Smooth muscle cell (in vitro differentiated cells): ENCODE measurements around the gene KRTAP4-9. TPM values are rescaled to one million over a fixed set of nuclear protein-coding genes. Genes with fewer than 3 reads are reported as not detected.

Experiments
- polyA plus RNA-seq: library from polyadenylated mRNA; unstranded; fragments of >200 nt; fragmentation: Nextera tagmentation; extraction: Ambion mirVana; gene quantifications from 2 replicates; pipeline ENCODE4 v1.2.1, GENCODE V29; 2016
- total RNA-seq: library from RNA; depleted of rRNA; stranded (reverse); fragments of >200 nt; gene quantifications from 2 replicates; pipeline ENCODE4 v1.2.3, GENCODE V29; 2014

KRTAP4-9 gene
- total and polyA plus RNA-seq, 2 experiments from 2014 or later, result not detected

Other genes with a start within 250 kb of the KRTAP4-9 start
Only the 30 nearest of the 39 such genes appear.
- not detected in 2 replicates for gene KRT39, start 138.4 kb upstream of the KRTAP4-9 start, total RNA-seq
- gene KRT39, start 138.4 kb upstream of the KRTAP4-9 start, polyA plus RNA-seq, result not detected in 2 replicates
- gene KRT40, start 121.1 kb upstream of the KRTAP4-9 start, total RNA-seq, result not detected in 2 replicates
- not detected in 2 replicates for gene KRT40, start 121.1 kb upstream of the KRTAP4-9 start, polyA plus RNA-seq
- not detected in 2 replicates for gene KRTAP3-3, start 111.2 kb upstream of the KRTAP4-9 start, total RNA-seq
- not detected in 2 replicates for gene KRTAP3-3, start 111.2 kb upstream of the KRTAP4-9 start, polyA plus RNA-seq
- not detected in 2 replicates for gene KRTAP3-2, start 105.5 kb upstream of the KRTAP4-9 start, total RNA-seq
- not detected in 2 replicates for gene KRTAP3-2, start 105.5 kb upstream of the KRTAP4-9 start, polyA plus RNA-seq
- 0.49 and 1.5 TPM in 2 replicates for gene KRTAP3-1, start 96.3 kb upstream of the KRTAP4-9 start, total RNA-seq
- gene KRTAP3-1, start 96.3 kb upstream of the KRTAP4-9 start, polyA plus RNA-seq, result 0.29 and 1.8 TPM in 2 replicates
- 3.0 TPM in 1 of 2 replicates, not detected in the other for gene KRTAP1-5, start 78.2 kb upstream of the KRTAP4-9 start, total RNA-seq
- gene KRTAP1-5, start 78.2 kb upstream of the KRTAP4-9 start, polyA plus RNA-seq, result 1.1 TPM in 1 of 2 replicates, not detected in the other
- not detected in 2 replicates for gene KRTAP1-4, start 75.2 kb upstream of the KRTAP4-9 start, total RNA-seq
- gene KRTAP1-4, start 75.2 kb upstream of the KRTAP4-9 start, polyA plus RNA-seq, result not detected in 2 replicates
- gene KRTAP1-3, start 70.5 kb upstream of the KRTAP4-9 start, total RNA-seq, result not detected in 2 replicates
- not detected in 2 replicates for gene KRTAP1-3, start 70.5 kb upstream of the KRTAP4-9 start, polyA plus RNA-seq
- gene KRTAP1-1, start 63.9 kb upstream of the KRTAP4-9 start, total RNA-seq, result not detected in 2 replicates
- gene KRTAP1-1, start 63.9 kb upstream of the KRTAP4-9 start, polyA plus RNA-seq, result not detected in 2 replicates
- not detected in 2 replicates for gene KRTAP2-1, start 58.1 kb upstream of the KRTAP4-9 start, total RNA-seq
- gene KRTAP2-1, start 58.1 kb upstream of the KRTAP4-9 start, polyA plus RNA-seq, result not detected in 2 replicates
- gene KRTAP2-2, start 50.2 kb upstream of the KRTAP4-9 start, total RNA-seq, result not detected in 2 replicates
- gene KRTAP2-2, start 50.2 kb upstream of the KRTAP4-9 start, polyA plus RNA-seq, result not detected in 2 replicates
- 3.5 and 17.3 TPM in 2 replicates for gene KRTAP2-3, start 45.3 kb upstream of the KRTAP4-9 start, total RNA-seq
- 21.0 and 71.9 TPM in 2 replicates for gene KRTAP2-3, start 45.3 kb upstream of the KRTAP4-9 start, polyA plus RNA-seq
- not detected in 2 replicates for gene KRTAP2-4, start 39.5 kb upstream of the KRTAP4-9 start, total RNA-seq
- gene KRTAP2-4, start 39.5 kb upstream of the KRTAP4-9 start, polyA plus RNA-seq, result 0.38 TPM in 1 of 2 replicates, not detected in the other
- gene KRTAP4-7, start 21.2 kb upstream of the KRTAP4-9 start, total RNA-seq, result not detected in 2 replicates
- not detected in 2 replicates for gene KRTAP4-7, start 21.2 kb upstream of the KRTAP4-9 start, polyA plus RNA-seq
- not detected in 2 replicates for gene KRTAP4-8, start 7.2 kb upstream of the KRTAP4-9 start, total RNA-seq
- 0.56 TPM in 1 of 2 replicates, not detected in the other for gene KRTAP4-8, start 7.2 kb upstream of the KRTAP4-9 start, polyA plus RNA-seq
- not detected in 2 replicates for gene KRTAP4-16, start 3.2 kb upstream of the KRTAP4-9 start, total RNA-seq
- gene KRTAP4-16, start 3.2 kb upstream of the KRTAP4-9 start, polyA plus RNA-seq, result not detected in 2 replicates
- not detected in 2 replicates for gene KRTAP4-11, start 13.0 kb downstream of the KRTAP4-9 start, total RNA-seq
- gene KRTAP4-11, start 13.0 kb downstream of the KRTAP4-9 start, polyA plus RNA-seq, result not detected in 2 replicates
- gene KRTAP4-12, start 18.8 kb downstream of the KRTAP4-9 start, total RNA-seq, result not detected in 2 replicates
- not detected in 2 replicates for gene KRTAP4-12, start 18.8 kb downstream of the KRTAP4-9 start, polyA plus RNA-seq
- not detected in 2 replicates for gene KRTAP4-6, start 35.2 kb downstream of the KRTAP4-9 start, total RNA-seq
- not detected in 2 replicates for gene KRTAP4-6, start 35.2 kb downstream of the KRTAP4-9 start, polyA plus RNA-seq
- gene KRTAP4-5, start 44.4 kb downstream of the KRTAP4-9 start, total RNA-seq, result not detected in 2 replicates
- gene KRTAP4-5, start 44.4 kb downstream of the KRTAP4-9 start, polyA plus RNA-seq, result not detected in 2 replicates
- gene KRTAP4-4, start 55.4 kb downstream of the KRTAP4-9 start, total RNA-seq, result not detected in 2 replicates
- not detected in 2 replicates for gene KRTAP4-4, start 55.4 kb downstream of the KRTAP4-9 start, polyA plus RNA-seq
- not detected in 2 replicates for gene KRTAP4-3, start 62.8 kb downstream of the KRTAP4-9 start, total RNA-seq
- gene KRTAP4-3, start 62.8 kb downstream of the KRTAP4-9 start, polyA plus RNA-seq, result not detected in 2 replicates
- not detected in 2 replicates for gene KRTAP4-2, start 72.8 kb downstream of the KRTAP4-9 start, total RNA-seq
- not detected in 2 replicates for gene KRTAP4-2, start 72.8 kb downstream of the KRTAP4-9 start, polyA plus RNA-seq
- gene KRTAP4-1, start 79.5 kb downstream of the KRTAP4-9 start, total RNA-seq, result not detected in 2 replicates
- not detected in 2 replicates for gene KRTAP4-1, start 79.5 kb downstream of the KRTAP4-9 start, polyA plus RNA-seq
- not detected in 2 replicates for gene KRTAP9-1, start 84.5 kb downstream of the KRTAP4-9 start, total RNA-seq
- gene KRTAP9-1, start 84.5 kb downstream of the KRTAP4-9 start, polyA plus RNA-seq, result not detected in 2 replicates
- not detected in 2 replicates for gene KRTAP9-2, start 121.3 kb downstream of the KRTAP4-9 start, total RNA-seq
- gene KRTAP9-2, start 121.3 kb downstream of the KRTAP4-9 start, polyA plus RNA-seq, result not detected in 2 replicates
- not detected in 2 replicates for gene KRTAP9-3, start 127.1 kb downstream of the KRTAP4-9 start, total RNA-seq
- not detected in 2 replicates for gene KRTAP9-3, start 127.1 kb downstream of the KRTAP4-9 start, polyA plus RNA-seq
- not detected in 2 replicates for gene KRTAP9-8, start 132.6 kb downstream of the KRTAP4-9 start, total RNA-seq
- not detected in 2 replicates for gene KRTAP9-8, start 132.6 kb downstream of the KRTAP4-9 start, polyA plus RNA-seq
- not detected in 2 replicates for gene KRTAP9-4, start 144.3 kb downstream of the KRTAP4-9 start, total RNA-seq
- gene KRTAP9-4, start 144.3 kb downstream of the KRTAP4-9 start, polyA plus RNA-seq, result not detected in 2 replicates
- not detected in 2 replicates for gene KRTAP9-9, start 150.0 kb downstream of the KRTAP4-9 start, total RNA-seq
- not detected in 2 replicates for gene KRTAP9-9, start 150.0 kb downstream of the KRTAP4-9 start, polyA plus RNA-seq